Central memory CD8-positive, alpha-beta T cell (primary cell): ENCODE measurements around the gene SORBS1.

Source experiments
- ATAC-seq: fragments of 150-1000 bp; cut with Tn5 transposase; replicated peaks from 2 replicates; pipeline ENCODE4 v1.10.0; 2022; ENCODE audit warnings: mild to moderate bottlenecking, moderate FRiP score, moderate number of reproducible peaks; ENCODE audit not compliant: poor library complexity, severe bottlenecking; ENCODE audit errors: extremely low read depth
- DNase-seq, 2 donors: peaks; one replicate each; pipeline ENCODE4 v3.0.0; 2021; ENCODE audit warnings: low spot score in 2 of 2
- H3K27ac Mint-ChIP-seq: one replicate; pipeline ENCODE4 v1.8.0; 2022; ENCODE audit warnings: low read depth, mild to moderate bottlenecking, moderate library complexity, mixed read lengths
- H3K27me3 Mint-ChIP-seq: one replicate; pipeline ENCODE4 v1.8.0; 2022; ENCODE audit warnings: mixed read lengths
- H3K36me3 Mint-ChIP-seq: one replicate; pipeline ENCODE4 v1.8.0; 2022; ENCODE audit warnings: mild to moderate bottlenecking, moderate library complexity, mixed read lengths; ENCODE audit not compliant: insufficient read depth
- H3K4me1 Mint-ChIP-seq: one replicate; pipeline ENCODE4 v1.8.0; 2022; ENCODE audit warnings: mixed read lengths
- H3K4me3 Mint-ChIP-seq: one replicate; pipeline ENCODE4 v1.8.0; 2022; ENCODE audit warnings: mild to moderate bottlenecking, moderate library complexity, mixed read lengths
- H3K9me3 Mint-ChIP-seq: one replicate; pipeline ENCODE4 v1.8.0; 2022; ENCODE audit warnings: mixed read lengths

The SORBS1 gene

GRCh38 chr10:95501203-95502094, 59.7 kb downstream of the SORBS1 start:
- no peak for ATAC-seq
- peaks cover 29% of the 10 kb centered on the region for H3K27me3 Mint-ChIP-seq
- no peak overlapping the region for H3K27ac Mint-ChIP-seq
- H3K36me3 Mint-ChIP-seq, result no peaks in the 10 kb centered on the region
- no peaks in the 10 kb centered on the region for H3K4me1 Mint-ChIP-seq
- H3K9me3 Mint-ChIP-seq, result no peaks in the 10 kb centered on the region
- DNase-seq, result no peak
- H3K4me3 Mint-ChIP-seq, result no peak overlapping the region

GRCh38 chr10:95500649-95501048, 60.5 kb downstream of the SORBS1 start:
- DNase-seq, result no peak
- no peak overlapping the region for H3K4me3 Mint-ChIP-seq
- H3K27me3 Mint-ChIP-seq, result peaks cover 37% of the 10 kb centered on the region
- no peak for ATAC-seq
- H3K9me3 Mint-ChIP-seq, result no peaks in the 10 kb centered on the region
- H3K4me1 Mint-ChIP-seq, result no peaks in the 10 kb centered on the region
- no peak overlapping the region for H3K27ac Mint-ChIP-seq
- H3K36me3 Mint-ChIP-seq, result no peaks in the 10 kb centered on the region

- H3K9me3 Mint-ChIP-seq, result no peaks in the 10 kb centered on the region
- ATAC-seq, result no peak
- H3K27me3 Mint-ChIP-seq, result peaks cover 42% of the 10 kb centered on the region
- DNase-seq, result no peak
- no peak overlapping the region for H3K4me3 Mint-ChIP-seq
- no peaks in the 10 kb centered on the region for H3K36me3 Mint-ChIP-seq
- no peaks in the 10 kb centered on the region for H3K4me1 Mint-ChIP-seq
- no peak overlapping the region for H3K27ac Mint-ChIP-seq
These were observed 61.1 kb downstream of the SORBS1 start for GRCh38 chr10:95500097-95500496.

- no peak overlapping the region for H3K4me3 Mint-ChIP-seq
- no peaks in the 10 kb centered on the region for H3K36me3 Mint-ChIP-seq
- no peaks in the 10 kb centered on the region for H3K9me3 Mint-ChIP-seq
- no peak overlapping the region for H3K27ac Mint-ChIP-seq
- DNase-seq (no peak), ATAC-seq (no peak)
- no peaks in the 10 kb centered on the region for H3K4me1 Mint-ChIP-seq
- peaks cover 36% of the 10 kb centered on the region for H3K27me3 Mint-ChIP-seq
These were observed 61.6 kb downstream of the SORBS1 start for GRCh38 chr10:95499482-95499989.

GRCh38 chr10:95496951-95497350, 64.2 kb downstream of the SORBS1 start:
- no peak for ATAC-seq
- DNase-seq, result no peak
- Mint-ChIP-seq H3K9me3 (no peaks in the 10 kb centered on the region), H3K4me1 (no peaks in the 10 kb centered on the region), H3K27me3 (peaks cover 30% of the 10 kb centered on the region), H3K36me3 (no peaks in the 10 kb centered on the region), H3K27ac (no peak overlapping the region), H3K4me3 (no peak overlapping the region)

GRCh38 chr10:95496246-95496911, 64.8 kb downstream of the SORBS1 start:
- ATAC-seq, result no peak
- Mint-ChIP-seq H3K4me1 (no peaks in the 10 kb centered on the region), H3K27me3 (peaks cover 30% of the 10 kb centered on the region), H3K4me3 (no peak overlapping the region), H3K27ac (no peak overlapping the region), H3K9me3 (no peaks in the 10 kb centered on the region), H3K36me3 (no peaks in the 10 kb centered on the region)
- no peak for DNase-seq

GRCh38 chr10:95493862-95494261, 67.3 kb downstream of the SORBS1 start:
- no peak overlapping the region for H3K4me3 Mint-ChIP-seq
- ATAC-seq, result no peak
- peaks cover 30% of the 10 kb centered on the region for H3K27me3 Mint-ChIP-seq
- no peaks in the 10 kb centered on the region for H3K36me3 Mint-ChIP-seq
- DNase-seq, result no peak
- H3K4me1 Mint-ChIP-seq, result no peaks in the 10 kb centered on the region
- no peak overlapping the region for H3K27ac Mint-ChIP-seq
- H3K9me3 Mint-ChIP-seq, result no peaks in the 10 kb centered on the region

- Mint-ChIP-seq H3K4me1 (no peaks in the 10 kb centered on the region), H3K4me3 (no peak overlapping the region), H3K9me3 (no peaks in the 10 kb centered on the region), H3K27me3 (no peaks in the 10 kb centered on the region), H3K27ac (no peak overlapping the region), H3K36me3 (no peaks in the 10 kb centered on the region)
- no peak for ATAC-seq
- no peak for DNase-seq
These were observed 73.2 kb downstream of the SORBS1 start for GRCh38 chr10:95487994-95488393.

- H3K27me3 Mint-ChIP-seq, result peaks cover under 1% of the 10 kb centered on the region
- H3K4me1 Mint-ChIP-seq, result no peaks in the 10 kb centered on the region
- H3K4me3 Mint-ChIP-seq, result no peak overlapping the region
- ATAC-seq (no peak), DNase-seq (no peak)
- H3K27ac Mint-ChIP-seq, result no peak overlapping the region
- no peaks in the 10 kb centered on the region for H3K36me3 Mint-ChIP-seq
- no peaks in the 10 kb centered on the region for H3K9me3 Mint-ChIP-seq
These were observed 75.9 kb downstream of the SORBS1 start for GRCh38 chr10:95485056-95485844.

GRCh38 chr10:95482501-95483233, 78.5 kb downstream of the SORBS1 start:
- peaks cover 9% of the 10 kb centered on the region for H3K27me3 Mint-ChIP-seq
- no peak for ATAC-seq
- no peak for DNase-seq

GRCh38 chr10:95480901-95481491, 80.2 kb downstream of the SORBS1 start:
- Mint-ChIP-seq H3K36me3 (no peaks in the 10 kb centered on the region), H3K4me1 (no peaks in the 10 kb centered on the region), H3K4me3 (no peak overlapping the region), H3K9me3 (no peaks in the 10 kb centered on the region), H3K27me3 (peaks cover 16% of the 10 kb centered on the region), H3K27ac (no peak overlapping the region)
- ATAC-seq, result no peak
- DNase-seq, result no peak

More at GRCh38 chr10:95482501-95483233, 78.5 kb downstream of the SORBS1 start:
- no peaks in the 10 kb centered on the region for H3K9me3 Mint-ChIP-seq
- no peaks in the 10 kb centered on the region for H3K4me1 Mint-ChIP-seq
- no peak overlapping the region for H3K4me3 Mint-ChIP-seq
- no peaks in the 10 kb centered on the region for H3K36me3 Mint-ChIP-seq
- no peak overlapping the region for H3K27ac Mint-ChIP-seq
